ENCODE measurements around the gene FBXL16. TPM values are rescaled to one million over a fixed set of nuclear protein-coding genes. Genes with fewer than 3 reads are reported as not detected.

Gene FBXL16
- total and polyA plus RNA-seq, 5 donors from 2014 or later, result 8.5 to 18.6 (median 9.6) TPM

DNA sequence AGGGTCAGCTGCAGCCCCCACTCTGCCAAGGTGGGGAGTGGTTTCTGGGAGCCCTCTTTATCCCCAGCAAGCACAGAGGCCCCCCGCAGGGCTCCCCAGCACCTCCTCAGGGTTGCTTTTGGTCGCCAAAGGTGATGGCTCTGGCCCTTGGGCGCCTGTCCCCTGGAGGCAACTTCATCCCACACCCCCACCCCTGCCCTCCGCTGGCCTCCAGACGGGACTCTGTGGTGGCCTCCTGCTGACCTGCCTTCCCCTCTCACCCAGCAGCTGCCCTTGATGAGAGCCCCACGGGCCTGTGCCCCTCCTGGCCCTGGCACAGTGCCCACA is 45.5 kb downstream of the FBXL16 start:
- H3K4me1 Mint-ChIP-seq, result peaks cover 0 to 7% (median 0%) of the 10 kb centered on the region in 4 donors
- Histone ChIP-seq H3K27ac (ENCODE audit: insufficient read depth, low read length, poor library complexity, severe bottlenecking) (no peak overlapping the region), H3K36me3 (ENCODE audit: control insufficient read depth, insufficient read depth, low read length) (no peaks in the 10 kb centered on the region), H3K4me3 (ENCODE audit: low read depth, low read length) (no peak overlapping the region), H3K27me3 (ENCODE audit: control insufficient read depth, insufficient read depth, low read length) (no peaks in the 10 kb centered on the region), H3K4me1 (ENCODE audit: control insufficient read depth, insufficient read depth, low read length, poor library complexity, severe bottlenecking) (peaks cover 5% of the 10 kb centered on the region), H3K9me3 (ENCODE audit: control insufficient read depth in 2 of 2, low read length in 2 of 2) (no peaks in the 10 kb centered on the region)
- no peak overlapping the region for H3K27ac Mint-ChIP-seq
- H3K9me3 Mint-ChIP-seq, result no peaks in the 10 kb centered on the region
- ATAC-seq (ENCODE audit: low read depth in 2 of 2), result no peak
- no peaks in the 10 kb centered on the region for H3K27me3 Mint-ChIP-seq
- DNase-seq, result no peak
- no peaks in the 10 kb centered on the region for H3K36me3 Mint-ChIP-seq
- no peak overlapping the region for H3K4me3 Mint-ChIP-seq

GRCh38 chr16:659618-660017 is 46.0 kb downstream of the FBXL16 start:
- H3K27ac Mint-ChIP-seq, result no peak overlapping the region

DNA sequence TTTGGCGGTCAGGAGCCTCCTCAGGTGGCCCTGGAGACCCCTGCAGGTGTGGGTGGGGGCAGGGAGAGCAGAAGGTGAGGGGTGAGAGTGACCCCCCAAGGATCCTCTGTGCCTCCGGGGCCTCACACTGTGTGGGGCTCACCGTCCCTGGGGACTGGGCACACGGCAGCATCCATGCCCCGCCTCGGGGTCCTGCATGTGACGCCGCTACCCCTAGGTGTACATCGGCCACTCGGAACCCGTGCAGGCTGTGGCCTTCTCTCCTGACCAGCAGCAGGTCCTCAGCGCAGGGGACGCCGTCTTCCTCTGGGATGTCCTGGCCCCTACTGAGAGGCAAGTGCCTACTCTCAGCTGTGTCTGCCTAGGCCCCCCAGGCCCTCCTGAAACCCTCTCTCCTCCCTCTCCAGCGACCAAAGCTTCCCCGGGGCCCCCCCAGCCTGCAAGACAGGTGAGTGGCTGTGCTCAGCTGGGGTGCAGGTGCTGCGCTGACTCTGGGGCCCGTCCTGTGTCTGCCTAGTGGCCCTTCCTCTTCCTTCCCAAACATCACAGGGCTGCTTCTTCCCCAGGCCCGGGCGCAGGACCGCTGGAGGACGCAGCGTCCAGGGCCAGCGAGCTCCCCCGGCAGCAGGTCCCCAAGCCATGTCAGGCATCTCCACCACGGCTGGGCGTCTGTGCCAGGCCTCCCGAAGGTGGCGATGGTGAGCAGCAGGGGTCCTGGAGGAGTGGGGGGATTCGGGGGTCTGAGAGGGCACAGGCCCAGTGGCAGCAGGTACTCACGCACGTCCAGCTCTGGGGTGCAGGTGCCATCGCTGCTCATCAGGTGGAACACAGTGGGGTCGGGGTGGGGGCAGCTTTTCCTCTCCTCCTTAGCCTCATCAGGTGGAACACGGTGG is 46.7 kb downstream of the FBXL16 start:
- Mint-ChIP-seq H3K4me1 (peaks cover 0 to 7% (median 0%) of the 10 kb centered on the region in 4 donors), H3K9me3 (no peaks in the 10 kb centered on the region), H3K4me3 (no peak overlapping the region), H3K36me3 (no peaks in the 10 kb centered on the region), H3K27ac (no peak overlapping the region), H3K27me3 (no peaks in the 10 kb centered on the region)
- no peaks in the 10 kb centered on the region for H3K36me3 ChIP-seq (ENCODE audit: control insufficient read depth, insufficient read depth, low read length)
- H3K4me3 ChIP-seq (ENCODE audit: low read depth, low read length), result no peak overlapping the region
- DNase-seq (no peak), ATAC-seq (ENCODE audit: low read depth in 2 of 2) (no peak)
- H3K27ac ChIP-seq (ENCODE audit: insufficient read depth, low read length, poor library complexity, severe bottlenecking), result no peak overlapping the region
- H3K9me3 ChIP-seq (ENCODE audit: control insufficient read depth in 2 of 2, low read length in 2 of 2), result no peaks in the 10 kb centered on the region
- H3K27me3 ChIP-seq (ENCODE audit: control insufficient read depth, insufficient read depth, low read length), result no peaks in the 10 kb centered on the region
- peaks cover 5% of the 10 kb centered on the region for H3K4me1 ChIP-seq (ENCODE audit: control insufficient read depth, insufficient read depth, low read length, poor library complexity, severe bottlenecking)

More at GRCh38 chr16:659618-660017, 46.0 kb downstream of the FBXL16 start:
- Histone ChIP-seq H3K36me3 (ENCODE audit: control insufficient read depth, insufficient read depth, low read length) (no peaks in the 10 kb centered on the region), H3K4me1 (ENCODE audit: control insufficient read depth, insufficient read depth, low read length, poor library complexity, severe bottlenecking) (peaks cover 5% of the 10 kb centered on the region), H3K27me3 (ENCODE audit: control insufficient read depth, insufficient read depth, low read length) (no peaks in the 10 kb centered on the region), H3K27ac (ENCODE audit: insufficient read depth, low read length, poor library complexity, severe bottlenecking) (no peak overlapping the region), H3K9me3 (ENCODE audit: control insufficient read depth in 2 of 2, low read length in 2 of 2) (no peaks in the 10 kb centered on the region), H3K4me3 (ENCODE audit: low read depth, low read length) (no peak overlapping the region)
- Mint-ChIP-seq H3K27me3 (no peaks in the 10 kb centered on the region), H3K4me1 (peaks cover 0 to 7% (median 0%) of the 10 kb centered on the region in 4 donors), H3K9me3 (no peaks in the 10 kb centered on the region), H3K4me3 (no peak overlapping the region), H3K36me3 (no peaks in the 10 kb centered on the region)
- DNase-seq, result no peak
- no peak for ATAC-seq (ENCODE audit: low read depth in 2 of 2)

DNA sequence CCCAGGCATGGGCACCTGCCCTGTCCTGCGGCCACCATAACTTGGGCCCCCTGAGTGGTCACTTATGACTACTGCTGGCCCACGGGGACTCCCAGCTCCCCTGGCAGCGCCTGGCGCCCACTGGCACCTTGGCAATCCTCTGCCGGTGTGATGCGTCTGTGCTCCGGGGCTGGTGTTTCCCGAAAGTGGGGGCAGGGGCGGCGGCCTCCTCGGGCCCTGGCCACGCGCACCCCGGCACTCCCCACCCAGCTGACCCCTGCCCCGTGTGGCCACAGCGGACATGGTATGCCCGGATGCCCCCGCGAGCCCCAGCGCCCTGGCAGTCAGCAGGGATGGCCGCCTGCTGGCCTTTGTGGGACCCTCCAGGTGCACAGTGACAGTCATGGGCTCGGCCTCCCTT is 48.1 kb downstream of the FBXL16 start:
- DNase-seq (no peak), ATAC-seq (ENCODE audit: low read depth in 2 of 2) (no peak)
- no peaks in the 10 kb centered on the region for H3K9me3 Mint-ChIP-seq
- no peak overlapping the region for H3K27ac Mint-ChIP-seq
- Histone ChIP-seq H3K27ac (ENCODE audit: insufficient read depth, low read length, poor library complexity, severe bottlenecking) (no peak overlapping the region), H3K4me1 (ENCODE audit: control insufficient read depth, insufficient read depth, low read length, poor library complexity, severe bottlenecking) (peaks cover 5% of the 10 kb centered on the region), H3K4me3 (ENCODE audit: low read depth, low read length) (no peak overlapping the region), H3K27me3 (ENCODE audit: control insufficient read depth, insufficient read depth, low read length) (no peaks in the 10 kb centered on the region), H3K36me3 (ENCODE audit: control insufficient read depth, insufficient read depth, low read length) (no peaks in the 10 kb centered on the region), H3K9me3 (ENCODE audit: control insufficient read depth in 2 of 2, low read length in 2 of 2) (no peaks in the 10 kb centered on the region)
- H3K27me3 Mint-ChIP-seq, result no peaks in the 10 kb centered on the region
- no peaks in the 10 kb centered on the region for H3K36me3 Mint-ChIP-seq
- peaks cover 0 to 5% (median 0%) of the 10 kb centered on the region in 4 donors for H3K4me1 Mint-ChIP-seq
- no peak overlapping the region for H3K4me3 Mint-ChIP-seq

GRCh38 chr16:654034-654433 is 51.6 kb downstream of the FBXL16 start:
- Histone ChIP-seq H3K4me1 (ENCODE audit: control insufficient read depth, insufficient read depth, low read length, poor library complexity, severe bottlenecking) (peaks cover 8% of the 10 kb centered on the region), H3K27ac (ENCODE audit: insufficient read depth, low read length, poor library complexity, severe bottlenecking) (no peak overlapping the region), H3K9me3 (ENCODE audit: control insufficient read depth in 2 of 2, low read length in 2 of 2) (no peaks in the 10 kb centered on the region), H3K27me3 (ENCODE audit: control insufficient read depth, insufficient read depth, low read length) (no peaks in the 10 kb centered on the region), H3K4me3 (ENCODE audit: low read depth, low read length) (no peak overlapping the region), H3K36me3 (ENCODE audit: control insufficient read depth, insufficient read depth, low read length) (no peaks in the 10 kb centered on the region)
- no peaks in the 10 kb centered on the region for H3K27me3 Mint-ChIP-seq
- no peak overlapping the region for H3K27ac Mint-ChIP-seq
- ATAC-seq (ENCODE audit: low read depth in 2 of 2), result no peak
- no peaks in the 10 kb centered on the region for H3K9me3 Mint-ChIP-seq
- H3K36me3 Mint-ChIP-seq, result no peaks in the 10 kb centered on the region
- H3K4me3 Mint-ChIP-seq, result peak overlapping the region in 1 of 4 donors; percentile 19
- peaks cover 0 to 6% (median 0%) of the 10 kb centered on the region in 4 donors for H3K4me1 Mint-ChIP-seq
- no peak for DNase-seq

- Histone ChIP-seq H3K4me3 (ENCODE audit: low read depth, low read length) (no peak overlapping the region), H3K4me1 (ENCODE audit: control insufficient read depth, insufficient read depth, low read length, poor library complexity, severe bottlenecking) (peaks cover 21% of the 10 kb centered on the region), H3K36me3 (ENCODE audit: control insufficient read depth, insufficient read depth, low read length) (no peaks in the 10 kb centered on the region), H3K9me3 (ENCODE audit: control insufficient read depth in 2 of 2, low read length in 2 of 2) (no peaks in the 10 kb centered on the region), H3K27me3 (ENCODE audit: control insufficient read depth, insufficient read depth, low read length) (no peaks in the 10 kb centered on the region), H3K27ac (ENCODE audit: insufficient read depth, low read length, poor library complexity, severe bottlenecking) (no peak overlapping the region)
- Mint-ChIP-seq H3K36me3 (no peaks in the 10 kb centered on the region), H3K27ac (no peak overlapping the region), H3K27me3 (no peaks in the 10 kb centered on the region), H3K4me1 (peaks cover 0 to 14% (median 3%) of the 10 kb centered on the region in 4 donors), H3K4me3 (no peak overlapping the region), H3K9me3 (no peaks in the 10 kb centered on the region)
- ATAC-seq (ENCODE audit: low read depth in 2 of 2) (no peak), DNase-seq (no peak)
Measured at GRCh38 chr16:652454-653305, 52.9 kb downstream of the FBXL16 start.

- H3K27me3 ChIP-seq (ENCODE audit: control insufficient read depth, insufficient read depth, low read length), result no peaks in the 10 kb centered on the region
- Mint-ChIP-seq H3K27me3 (no peaks in the 10 kb centered on the region), H3K4me3 (no peak overlapping the region), H3K36me3 (no peaks in the 10 kb centered on the region), H3K9me3 (no peaks in the 10 kb centered on the region), H3K4me1 (peaks cover 0 to 15% (median 3%) of the 10 kb centered on the region in 4 donors), H3K27ac (no peak overlapping the region)
- ATAC-seq (ENCODE audit: low read depth in 2 of 2) (no peak), DNase-seq (no peak)
- no peaks in the 10 kb centered on the region for H3K36me3 ChIP-seq (ENCODE audit: control insufficient read depth, insufficient read depth, low read length)
- no peak overlapping the region for H3K4me3 ChIP-seq (ENCODE audit: low read depth, low read length)
- H3K4me1 ChIP-seq (ENCODE audit: control insufficient read depth, insufficient read depth, low read length, poor library complexity, severe bottlenecking), result peaks cover 23% of the 10 kb centered on the region
- no peak overlapping the region for H3K27ac ChIP-seq (ENCODE audit: insufficient read depth, low read length, poor library complexity, severe bottlenecking)
- H3K9me3 ChIP-seq (ENCODE audit: control insufficient read depth in 2 of 2, low read length in 2 of 2), result no peaks in the 10 kb centered on the region
Measured at GRCh38 chr16:651844-652243, 53.8 kb downstream of the FBXL16 start.

Measured in CD4-positive, CD25-positive, alpha-beta regulatory T cell (primary cell).